MM.1S (cell line): ENCODE measurements around the gene ANKS3.

Experiments
- CTCF ChIP-seq: fragments of 300-600 bp; sonication (generic); IDR thresholded peaks from 2 replicates; pipeline ENCODE4 v1.5.1; 2016; ENCODE audit warnings: antibody characterized with exemption, low read length, mixed read lengths
- EZH2 ChIP-seq: fragments of 300-600 bp; sonication (generic); optimal IDR thresholded peaks from 2 replicates; pipeline ENCODE3; 2017; ENCODE audit warnings: low read depth, mild to moderate bottlenecking, antibody characterized with exemption, low read length, mixed read lengths

GRCh38 chr16:4766875-4767628, 33.0 kb upstream of the ANKS3 start, which contains the start of gene ZNF500:
- TF ChIP-seq CTCF (no peak), EZH2 (no peak)
